Measurements from ENCODE around the gene MIPEP.

MIPEP gene

DNA sequence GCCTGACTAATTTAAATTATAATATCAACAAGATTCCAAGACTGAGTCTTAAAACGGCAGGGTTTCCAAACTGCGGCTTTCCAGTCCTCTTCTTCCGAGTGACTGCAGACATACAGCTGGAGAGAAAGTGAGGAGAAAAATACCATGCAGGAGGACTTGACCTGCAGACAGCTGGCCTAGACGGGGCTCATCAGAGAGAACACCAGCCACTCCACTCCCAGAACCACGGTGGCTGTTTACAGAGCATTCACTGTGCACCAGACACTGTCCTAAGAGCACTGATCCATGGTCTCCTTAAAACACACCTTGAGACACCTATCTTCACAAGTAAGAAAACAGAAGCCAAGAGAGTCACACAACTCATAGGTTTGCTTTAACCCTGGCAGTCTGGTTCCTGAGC, 152.7 kb downstream of the MIPEP start:
- H2AFZ ChIP-seq: no peak overlapping the region
- no peaks in the 10 kb centered on the region for H3K27me3 ChIP-seq (ENCODE audit: control insufficient read depth, insufficient read depth, low read length)
- no peaks in the 10 kb centered on the region for H3K4me1 ChIP-seq
- H3K9ac ChIP-seq: no peak overlapping the region
- no peaks in the 10 kb centered on the region for H3K36me3 ChIP-seq (ENCODE audit: control insufficient read depth, insufficient read depth, low read length)
- no peaks in the 10 kb centered on the region for H3K79me2 ChIP-seq
- no peak overlapping the region for H3K4me2 ChIP-seq (ENCODE audit: low read length)
- no peak overlapping the region for H3K27ac ChIP-seq
- no peaks in the 10 kb centered on the region for H3K9me3 ChIP-seq (ENCODE audit: control insufficient read depth, low read length)
- no peak overlapping the region for H3K4me3 ChIP-seq (ENCODE audit: low read depth, low read length)
- TF ChIP-seq, protein P1, sequence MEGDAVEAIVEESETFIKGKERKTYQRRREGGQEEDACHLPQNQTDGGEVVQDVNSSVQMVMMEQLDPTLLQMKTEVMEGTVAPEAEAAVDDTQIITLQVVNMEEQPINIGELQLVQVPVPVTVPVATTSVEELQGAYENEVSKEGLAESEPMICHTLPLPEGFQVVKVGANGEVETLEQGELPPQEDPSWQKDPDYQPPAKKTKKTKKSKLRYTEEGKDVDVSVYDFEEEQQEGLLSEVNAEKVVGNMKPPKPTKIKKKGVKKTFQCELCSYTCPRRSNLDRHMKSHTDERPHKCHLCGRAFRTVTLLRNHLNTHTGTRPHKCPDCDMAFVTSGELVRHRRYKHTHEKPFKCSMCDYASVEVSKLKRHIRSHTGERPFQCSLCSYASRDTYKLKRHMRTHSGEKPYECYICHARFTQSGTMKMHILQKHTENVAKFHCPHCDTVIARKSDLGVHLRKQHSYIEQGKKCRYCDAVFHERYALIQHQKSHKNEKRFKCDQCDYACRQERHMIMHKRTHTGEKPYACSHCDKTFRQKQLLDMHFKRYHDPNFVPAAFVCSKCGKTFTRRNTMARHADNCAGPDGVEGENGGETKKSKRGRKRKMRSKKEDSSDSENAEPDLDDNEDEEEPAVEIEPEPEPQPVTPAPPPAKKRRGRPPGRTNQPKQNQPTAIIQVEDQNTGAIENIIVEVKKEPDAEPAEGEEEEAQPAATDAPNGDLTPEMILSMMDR (IDR thresholded peaks at IDR 0.05): no peak

DNA sequence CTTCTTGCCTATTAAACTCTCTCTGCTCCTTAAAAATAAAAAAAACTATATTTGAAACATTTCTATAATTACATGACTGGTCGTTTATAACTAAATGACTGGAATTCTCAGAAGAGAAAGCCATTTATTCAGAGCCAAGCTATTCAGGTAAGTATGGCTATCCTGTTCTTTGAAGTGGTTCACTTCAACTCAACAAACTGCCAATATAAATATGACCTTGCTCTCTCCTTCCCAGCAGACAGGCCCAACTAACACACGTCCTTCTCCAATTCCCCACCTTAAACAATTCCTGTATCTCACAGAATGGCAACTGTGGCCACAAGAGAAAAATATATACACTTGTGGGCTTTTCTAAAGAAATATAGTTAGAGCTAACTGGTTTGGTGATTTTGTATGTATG, 153.9 kb downstream of the MIPEP start:
- no peaks in the 10 kb centered on the region for H3K79me2 ChIP-seq
- H3K36me3 ChIP-seq (ENCODE audit: control insufficient read depth, insufficient read depth, low read length): no peaks in the 10 kb centered on the region
- no peaks in the 10 kb centered on the region for H3K9me3 ChIP-seq (ENCODE audit: control insufficient read depth, low read length)
- no peaks in the 10 kb centered on the region for H3K4me1 ChIP-seq
- TF ChIP-seq, protein P1 (IDR thresholded peaks at IDR 0.05): no peak
- no peak overlapping the region for H3K4me2 ChIP-seq (ENCODE audit: low read length)
- H3K9ac ChIP-seq: no peak overlapping the region
- no peak overlapping the region for H3K4me3 ChIP-seq (ENCODE audit: low read depth, low read length)
- H2AFZ ChIP-seq: no peak overlapping the region
- no peaks in the 10 kb centered on the region for H3K27me3 ChIP-seq (ENCODE audit: control insufficient read depth, insufficient read depth, low read length)
- no peak overlapping the region for H3K27ac ChIP-seq

DNA sequence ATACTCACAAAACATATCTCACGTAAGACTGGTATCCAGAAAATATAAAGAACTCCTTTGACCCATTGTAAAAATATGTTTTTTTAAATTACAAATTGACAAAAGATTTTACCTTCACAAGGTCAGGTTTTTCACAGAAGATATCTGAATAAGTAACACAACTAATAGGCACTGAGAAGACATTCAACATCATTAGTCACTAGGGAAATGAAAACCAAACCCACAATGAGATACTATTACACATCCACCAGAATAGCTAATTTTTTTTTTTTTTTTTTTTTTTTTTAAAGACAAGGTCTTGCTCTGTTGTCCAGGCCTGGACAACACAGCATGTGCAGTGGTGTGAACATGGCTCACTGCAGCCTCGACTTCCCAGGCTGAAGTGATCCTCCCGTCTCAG, 157.5 kb downstream of the MIPEP start:
- Histone ChIP-seq H2AFZ (no peak overlapping the region), H3K36me3 (ENCODE audit: control insufficient read depth, insufficient read depth, low read length) (no peaks in the 10 kb centered on the region), H3K9ac (no peak overlapping the region), H3K4me3 (ENCODE audit: low read depth, low read length) (no peak overlapping the region), H3K27ac (no peak overlapping the region), H3K4me2 (ENCODE audit: low read length) (no peak overlapping the region), H3K27me3 (ENCODE audit: control insufficient read depth, insufficient read depth, low read length) (no peaks in the 10 kb centered on the region), H3K79me2 (no peaks in the 10 kb centered on the region), H3K4me1 (no peaks in the 10 kb centered on the region), H3K9me3 (ENCODE audit: control insufficient read depth, low read length) (no peaks in the 10 kb centered on the region)
- TF ChIP-seq, protein P1 (IDR thresholded peaks at IDR 0.05): no peak

DNA sequence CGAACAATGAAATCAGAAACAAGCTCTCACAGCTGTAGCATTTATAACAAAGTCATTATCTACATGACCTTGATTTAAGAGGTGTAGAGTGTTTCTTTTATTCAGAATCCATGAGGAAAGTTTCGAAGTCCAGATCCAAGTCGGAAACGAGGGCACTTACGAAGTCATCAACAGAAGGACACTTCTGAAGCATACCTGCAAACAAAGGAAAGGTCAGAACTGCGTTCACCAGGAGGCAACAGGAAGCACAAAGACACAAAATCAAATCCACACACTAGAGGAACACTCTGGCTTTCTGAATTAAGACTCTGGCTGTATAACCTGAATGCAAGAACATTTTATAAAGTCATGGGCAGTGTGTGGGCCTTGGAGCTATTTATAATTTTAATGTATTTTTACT, 158.9 kb downstream of the MIPEP start:
- Histone ChIP-seq H3K4me1 (no peaks in the 10 kb centered on the region), H3K79me2 (no peaks in the 10 kb centered on the region), H3K27me3 (ENCODE audit: control insufficient read depth, insufficient read depth, low read length) (no peaks in the 10 kb centered on the region), H3K4me3 (ENCODE audit: low read depth, low read length) (no peak overlapping the region), H3K27ac (no peak overlapping the region), H3K36me3 (ENCODE audit: control insufficient read depth, insufficient read depth, low read length) (no peaks in the 10 kb centered on the region), H2AFZ (no peak overlapping the region), H3K4me2 (ENCODE audit: low read length) (no peak overlapping the region), H3K9me3 (ENCODE audit: control insufficient read depth, low read length) (no peaks in the 10 kb centered on the region), H3K9ac (no peak overlapping the region)
- TF ChIP-seq, protein P1 (IDR thresholded peaks at IDR 0.05): no peak

DNA sequence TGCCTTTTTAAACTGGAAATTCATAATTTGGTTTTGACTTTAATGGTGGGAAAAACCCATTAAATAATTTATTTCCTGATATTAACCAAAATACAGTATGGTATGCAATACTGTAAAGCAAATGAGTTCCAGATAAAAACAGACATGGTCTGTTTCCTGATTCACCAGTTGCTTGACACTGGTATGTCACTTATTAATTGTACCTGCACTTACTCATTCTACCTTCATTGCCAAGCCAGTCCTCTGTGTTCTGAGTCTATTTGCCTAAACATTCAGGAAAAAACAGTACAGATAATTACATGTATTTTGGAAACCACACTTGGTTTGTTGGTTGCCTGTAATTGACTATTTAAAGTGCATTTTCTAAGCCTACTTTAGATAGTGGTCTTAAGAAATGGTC, 159.7 kb downstream of the MIPEP start:
- Histone ChIP-seq H3K36me3 (ENCODE audit: control insufficient read depth, insufficient read depth, low read length) (no peaks in the 10 kb centered on the region), H3K4me1 (no peaks in the 10 kb centered on the region), H3K27ac (no peak overlapping the region), H3K9me3 (ENCODE audit: control insufficient read depth, low read length) (no peaks in the 10 kb centered on the region), H3K9ac (no peak overlapping the region), H3K79me2 (no peaks in the 10 kb centered on the region), H3K4me2 (ENCODE audit: low read length) (no peak overlapping the region), H3K4me3 (ENCODE audit: low read depth, low read length) (no peak overlapping the region), H3K27me3 (ENCODE audit: control insufficient read depth, insufficient read depth, low read length) (no peaks in the 10 kb centered on the region), H2AFZ (no peak overlapping the region)
- TF ChIP-seq, protein P1 (IDR thresholded peaks at IDR 0.05): no peak

Measured in parathyroid adenoma (tissue), 2 donors.